A204.1 (cell line): ENCODE data around the gene STON2.
"Not testable (repeated sequence)": the region's sequence is repeated elsewhere in the genome, so short reads cannot be mapped to it uniquely, and the experiment has no call there.

Experiments used
- FAIRE-seq: peaks from 2 replicates; lab custom pipeline; 2012; peaks lifted over from hg19 to GRCh38; lab: Jason Lieb, UNC

STON2 gene

GRCh38 chr14:81400202-81400678 is at the start of gene STON2:
Gene STON2 (minus strand): TSS chr14:81400324. CDS start chr14:81398382, 1,942 bp downstream.
- FAIRE-seq = no peak

- FAIRE-seq = no peak
Observed at GRCh38 chr14:81449576-81449975, 49.5 kb upstream of the STON2 start.

- no peak for FAIRE-seq
Observed at GRCh38 chr14:81449114-81449513, 49.0 kb upstream of the STON2 start.

- FAIRE-seq = no peak
Observed at GRCh38 chr14:81447021-81447764, 47.1 kb upstream of the STON2 start.

GRCh38 chr14:81446279-81447007 is 46.3 kb upstream of the STON2 start:
- FAIRE-seq = no peak

- FAIRE-seq = no peak
Observed at GRCh38 chr14:81441626-81442134, 41.6 kb upstream of the STON2 start.

GRCh38 chr14:81440041-81440440 is 39.9 kb upstream of the STON2 start:
- FAIRE-seq = no peak

GRCh38 chr14:81437244-81437643 is 37.1 kb upstream of the STON2 start:
- FAIRE-seq = no peak

- no peak for FAIRE-seq
Observed at GRCh38 chr14:81436296-81437138, 36.4 kb upstream of the STON2 start.

- no peak for FAIRE-seq
Observed at GRCh38 chr14:81435391-81436295, 35.5 kb upstream of the STON2 start.

GRCh38 chr14:81435048-81435390 is 34.9 kb upstream of the STON2 start:
- FAIRE-seq = no peak

GRCh38 chr14:81434230-81434629 is 34.1 kb upstream of the STON2 start:
- no peak for FAIRE-seq

GRCh38 chr14:81433378-81433777 is 33.3 kb upstream of the STON2 start:
- no peak for FAIRE-seq

- no peak for FAIRE-seq
Observed at GRCh38 chr14:81432219-81432661, 32.1 kb upstream of the STON2 start.

GRCh38 chr14:81430235-81430634 is 30.1 kb upstream of the STON2 start:
- no peak for FAIRE-seq

GRCh38 chr14:81429749-81430148 is 29.6 kb upstream of the STON2 start:
- FAIRE-seq = not testable (repeated sequence)

- FAIRE-seq = no peak
Observed at GRCh38 chr14:81429028-81429427, 28.9 kb upstream of the STON2 start.

- no peak for FAIRE-seq
Observed at GRCh38 chr14:81427348-81428058, 27.4 kb upstream of the STON2 start.

- no peak for FAIRE-seq
Observed at GRCh38 chr14:81423504-81423903, 23.4 kb upstream of the STON2 start.

GRCh38 chr14:81418057-81418790 is 18.1 kb upstream of the STON2 start:
- FAIRE-seq = no peak
